Activated T-cell treated with anti-CD3 and anti-CD28 coated beads, Interleukin-2, amount 50 U/mL, for 4 hours (primary cell): ENCODE results near the gene AGBL4. TPM values are rescaled to one million over a fixed set of nuclear protein-coding genes. Genes with fewer than 3 reads are reported as not detected.
"Not testable (repeated sequence)": the region's sequence is repeated elsewhere in the genome, so short reads cannot be mapped to it uniquely, and the experiment has no call there.

ENCODE experiments used
- ATAC-seq, 2 donors: fragments of 200-7000 bp; cut with Tn5 transposase; one replicate each; pipeline ENCODE4 v1.10.0; 2021
- DNase-seq: peaks from one replicate; pipeline ENCODE4 v3.0.0-alpha.2; 2020
- H3K27me3 Mint-ChIP-seq: one replicate; pipeline ENCODE4 v1.8.0; 2021; ENCODE audit warnings: low read depth, mixed read lengths
- H3K36me3 Mint-ChIP-seq: one replicate; pipeline ENCODE4 v1.8.0; 2022; ENCODE audit warnings: mixed read lengths; ENCODE audit not compliant: insufficient read depth
- H3K4me1 Mint-ChIP-seq: one replicate; pipeline ENCODE4 v1.8.0; 2021; ENCODE audit warnings: low read depth, mixed read lengths
- H3K4me3 Mint-ChIP-seq: one replicate; pipeline ENCODE4 v1.8.0; 2021; ENCODE audit warnings: mild to moderate bottlenecking, moderate library complexity, mixed read lengths
- H3K9me3 Mint-ChIP-seq: one replicate; pipeline ENCODE4 v1.8.0; 2021; ENCODE audit warnings: mixed read lengths
- total RNA-seq, 3 donors: library from RNA; stranded (reverse); gene quantifications; one replicate each; pipeline ENCODE4 v1.2.1, GENCODE V29; 2021

AGBL4 gene
- total RNA-seq, 3 donors from 2014 or later: not detected

GRCh38 chr1:49842596-49842995 lies 181.2 kb downstream of the AGBL4 start:
- Mint-ChIP-seq H3K27me3 (no peaks in the 10 kb centered on the region), H3K36me3 (no peaks in the 10 kb centered on the region), H3K4me1 (no peaks in the 10 kb centered on the region), H3K9me3 (peaks cover 33% of the 10 kb centered on the region), H3K4me3 (no peak overlapping the region)
- DNase-seq: no peak
- ATAC-seq: no peak

DNA sequence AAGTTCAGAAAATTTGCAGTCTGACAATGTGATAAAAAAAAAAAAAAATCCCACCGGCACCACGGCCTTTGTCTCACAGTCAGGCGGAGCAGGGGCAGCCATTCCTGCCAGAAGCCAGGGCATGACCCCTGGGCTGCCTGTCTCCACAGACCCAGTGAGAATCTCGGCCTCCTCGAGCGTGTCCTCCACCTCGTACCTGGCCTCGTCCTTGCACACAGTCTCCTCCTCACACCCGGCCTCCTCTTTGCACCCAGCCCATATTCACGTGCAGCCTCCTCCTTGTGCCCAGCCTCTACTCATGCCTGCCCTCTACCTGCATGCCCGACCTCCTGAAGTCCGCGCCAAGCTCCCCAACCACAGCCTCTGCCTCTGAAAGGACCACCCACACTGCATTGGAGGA lies 182.0 kb downstream of the AGBL4 start:
- peaks cover 29% of the 10 kb centered on the region for H3K9me3 Mint-ChIP-seq
- no peaks in the 10 kb centered on the region for H3K4me1 Mint-ChIP-seq
- H3K27me3 Mint-ChIP-seq: no peaks in the 10 kb centered on the region
- H3K4me3 Mint-ChIP-seq: no peak overlapping the region
- ATAC-seq (no peak), DNase-seq (no peak)
- H3K36me3 Mint-ChIP-seq: no peaks in the 10 kb centered on the region

GRCh38 chr1:49824261-49824660 lies 199.5 kb downstream of the AGBL4 start:
- no peaks in the 10 kb centered on the region for H3K4me1 Mint-ChIP-seq

GRCh38 chr1:49817681-49818080 lies 206.1 kb downstream of the AGBL4 start:
- Mint-ChIP-seq H3K4me3 (no peak overlapping the region), H3K36me3 (no peaks in the 10 kb centered on the region), H3K9me3 (peaks cover 2% of the 10 kb centered on the region), H3K4me1 (no peaks in the 10 kb centered on the region), H3K27me3 (no peaks in the 10 kb centered on the region)
- no peak for DNase-seq
- no peak for ATAC-seq

More at GRCh38 chr1:49824261-49824660, 199.5 kb downstream of the AGBL4 start:
- Mint-ChIP-seq H3K36me3 (no peaks in the 10 kb centered on the region), H3K9me3 (peaks cover 17% of the 10 kb centered on the region), H3K27me3 (no peaks in the 10 kb centered on the region), H3K4me3 (no peak overlapping the region)
- ATAC-seq: no peak
- no peak for DNase-seq

GRCh38 chr1:49787013-49787412 lies 236.7 kb downstream of the AGBL4 start:
- DNase-seq, H3K27me3 Mint-ChIP-seq, H3K4me3 Mint-ChIP-seq, H3K9me3 Mint-ChIP-seq, H3K4me1 Mint-ChIP-seq, H3K36me3 Mint-ChIP-seq, ATAC-seq: not testable (repeated sequence)

DNA sequence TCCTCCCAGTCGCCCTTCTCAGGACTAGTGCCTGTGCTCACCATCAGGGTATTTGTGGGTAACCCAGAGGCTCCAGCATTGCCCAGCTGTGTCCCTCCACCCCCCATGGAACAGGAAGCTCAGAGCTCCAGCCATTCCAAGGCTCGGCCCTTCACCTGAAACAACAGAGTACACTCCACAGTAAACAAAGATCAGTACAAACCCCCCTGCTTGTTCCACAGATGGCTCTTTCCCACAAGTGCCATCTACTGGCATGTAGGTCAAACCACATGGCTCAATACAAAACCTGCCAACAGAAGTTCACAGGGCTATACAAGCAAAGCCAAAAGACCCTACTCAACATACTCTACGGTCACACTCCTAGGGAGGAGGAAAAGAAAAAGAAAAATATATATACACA lies 258.7 kb downstream of the AGBL4 start:
- H3K27me3 Mint-ChIP-seq: no peaks in the 10 kb centered on the region
- no peaks in the 10 kb centered on the region for H3K36me3 Mint-ChIP-seq
- no peak for DNase-seq
- H3K4me3 Mint-ChIP-seq: no peak overlapping the region
- ATAC-seq: no peak
- no peaks in the 10 kb centered on the region for H3K4me1 Mint-ChIP-seq
- H3K9me3 Mint-ChIP-seq: peaks cover 15% of the 10 kb centered on the region

GRCh38 chr1:49738118-49738517 lies 285.6 kb downstream of the AGBL4 start:
- not testable (repeated sequence) for ATAC-seq, H3K4me1 Mint-ChIP-seq, DNase-seq

GRCh38 chr1:49728377-49728776 lies 295.4 kb downstream of the AGBL4 start:
- no peak overlapping the region for H3K4me3 Mint-ChIP-seq

More at GRCh38 chr1:49738118-49738517, 285.6 kb downstream of the AGBL4 start:
- H3K4me3 Mint-ChIP-seq, H3K36me3 Mint-ChIP-seq, H3K27me3 Mint-ChIP-seq: not testable (repeated sequence)
- H3K9me3 Mint-ChIP-seq: peaks cover 18% of the 10 kb centered on the region

DNA sequence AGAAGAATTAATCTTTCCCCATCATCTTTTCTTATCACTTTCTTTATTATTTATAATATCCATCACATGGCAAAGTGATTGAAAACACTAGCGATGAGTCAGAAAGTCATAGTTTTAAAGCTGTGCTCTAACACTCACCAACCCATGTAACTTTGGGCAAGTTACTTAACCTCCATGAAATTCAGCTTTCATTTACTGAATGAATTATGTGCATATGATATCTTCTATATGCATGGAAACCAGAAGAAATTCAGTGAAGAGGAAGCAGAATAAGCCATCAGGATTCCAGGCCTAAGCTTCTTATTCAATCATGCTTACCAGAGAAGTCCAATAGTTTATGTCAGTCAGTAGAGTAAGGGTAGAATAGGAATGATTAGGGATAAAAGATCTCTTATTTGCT lies 300.1 kb downstream of the AGBL4 start:
- H3K9me3 Mint-ChIP-seq: peaks cover 4% of the 10 kb centered on the region
- H3K36me3 Mint-ChIP-seq: no peaks in the 10 kb centered on the region
- ATAC-seq (no peak), DNase-seq (no peak)
- no peaks in the 10 kb centered on the region for H3K4me1 Mint-ChIP-seq
- H3K27me3 Mint-ChIP-seq: no peaks in the 10 kb centered on the region
- no peak overlapping the region for H3K4me3 Mint-ChIP-seq

More at GRCh38 chr1:49728377-49728776, 295.4 kb downstream of the AGBL4 start:
- Mint-ChIP-seq H3K9me3 (peaks cover 7% of the 10 kb centered on the region), H3K27me3 (no peaks in the 10 kb centered on the region), H3K36me3 (no peaks in the 10 kb centered on the region), H3K4me1 (no peaks in the 10 kb centered on the region)
- DNase-seq: no peak
- ATAC-seq: no peak

GRCh38 chr1:49694251-49694827 lies 329.4 kb downstream of the AGBL4 start:
- no peaks in the 10 kb centered on the region for H3K27me3 Mint-ChIP-seq
- no peak overlapping the region for H3K4me3 Mint-ChIP-seq
- H3K36me3 Mint-ChIP-seq: no peaks in the 10 kb centered on the region
- H3K9me3 Mint-ChIP-seq: no peaks in the 10 kb centered on the region
- no peaks in the 10 kb centered on the region for H3K4me1 Mint-ChIP-seq
- ATAC-seq: no peak
- no peak for DNase-seq

GRCh38 chr1:49686107-49686506 lies 337.6 kb downstream of the AGBL4 start:
- no peaks in the 10 kb centered on the region for H3K36me3 Mint-ChIP-seq
- no peaks in the 10 kb centered on the region for H3K27me3 Mint-ChIP-seq

DNA sequence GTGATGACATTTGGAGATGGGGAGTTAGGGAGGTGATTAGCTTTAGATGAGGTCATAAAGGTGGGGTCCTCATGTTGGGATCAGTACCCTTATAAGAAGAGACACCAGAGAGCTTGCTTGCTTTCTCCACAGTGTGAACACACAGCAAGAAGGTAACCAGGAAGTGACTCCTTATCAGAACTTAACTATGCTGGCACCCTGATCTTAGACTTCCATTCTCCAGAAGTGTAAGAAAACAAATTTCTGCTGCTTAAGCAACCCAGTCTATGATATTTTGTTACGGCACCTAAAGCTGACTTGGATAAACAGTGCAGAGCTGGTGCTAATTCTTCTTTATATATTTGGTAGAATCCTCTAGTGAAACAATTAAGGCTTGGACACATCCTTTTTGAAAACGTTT lies 346.0 kb downstream of the AGBL4 start:
- ATAC-seq: no peak
- H3K36me3 Mint-ChIP-seq: no peaks in the 10 kb centered on the region

More at GRCh38 chr1:49686107-49686506, 337.6 kb downstream of the AGBL4 start:
- DNase-seq: no peak
- H3K9me3 Mint-ChIP-seq: peaks cover 6% of the 10 kb centered on the region
- no peak for ATAC-seq
- H3K4me1 Mint-ChIP-seq: no peaks in the 10 kb centered on the region
- no peak overlapping the region for H3K4me3 Mint-ChIP-seq

GRCh38 chr1:49651136-49651535 lies 372.6 kb downstream of the AGBL4 start:
- Mint-ChIP-seq H3K4me1 (no peaks in the 10 kb centered on the region), H3K27me3 (no peaks in the 10 kb centered on the region), H3K4me3 (no peak overlapping the region), H3K9me3 (peaks cover 9% of the 10 kb centered on the region), H3K36me3 (no peaks in the 10 kb centered on the region)
- DNase-seq (no peak), ATAC-seq (no peak)

More for the DNA sequence above, 346.0 kb downstream of the AGBL4 start:
- Mint-ChIP-seq H3K27me3 (no peaks in the 10 kb centered on the region), H3K4me1 (no peaks in the 10 kb centered on the region), H3K9me3 (peaks cover 12% of the 10 kb centered on the region), H3K4me3 (no peak overlapping the region)
- no peak for DNase-seq

DNA sequence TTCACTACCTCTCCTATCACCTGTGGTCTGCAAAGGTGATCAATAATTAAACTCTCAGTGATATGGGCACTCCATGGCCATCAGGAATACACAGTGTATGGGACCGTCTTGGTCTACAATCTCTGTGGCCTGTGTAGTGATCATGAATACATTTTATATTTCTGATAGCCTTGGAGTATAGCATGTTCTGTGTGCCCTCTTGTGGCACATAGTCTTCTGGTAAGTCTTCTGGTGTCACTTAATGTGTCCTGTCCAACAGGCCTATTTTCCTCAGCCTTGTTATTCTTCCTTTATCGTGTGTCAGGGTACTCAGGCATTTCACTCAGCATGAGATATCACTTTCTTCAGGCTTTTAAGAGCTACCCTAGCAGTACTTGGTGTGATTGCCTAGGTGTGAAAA lies 393.6 kb downstream of the AGBL4 start:
- Mint-ChIP-seq H3K9me3 (peaks cover 5% of the 10 kb centered on the region), H3K4me1 (no peaks in the 10 kb centered on the region), H3K4me3 (no peak overlapping the region), H3K36me3 (no peaks in the 10 kb centered on the region), H3K27me3 (no peaks in the 10 kb centered on the region)
- ATAC-seq (no peak), DNase-seq (no peak)

DNA sequence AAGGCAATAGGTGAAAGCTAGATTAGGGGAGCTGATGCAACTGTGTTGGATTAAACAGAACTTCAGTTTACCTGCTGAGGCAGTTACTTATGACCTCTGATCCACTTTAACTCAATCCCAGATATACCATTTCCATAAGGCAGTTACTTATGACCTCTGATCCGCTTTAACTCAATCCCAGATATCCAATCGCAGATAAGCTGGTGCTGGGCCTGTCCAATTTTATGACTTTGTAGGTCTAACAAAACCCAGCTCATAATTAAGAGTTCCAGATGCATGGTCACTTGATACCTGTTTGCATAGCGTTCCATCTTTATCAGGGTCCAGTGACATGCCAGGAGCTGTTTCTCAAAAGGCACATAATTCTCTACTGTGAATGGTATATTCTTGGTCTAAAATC lies 396.0 kb downstream of the AGBL4 start:
- DNase-seq (no peak), ATAC-seq (no peak)
- Mint-ChIP-seq H3K4me3 (no peak overlapping the region), H3K9me3 (peaks cover 8% of the 10 kb centered on the region), H3K36me3 (no peaks in the 10 kb centered on the region), H3K27me3 (no peaks in the 10 kb centered on the region), H3K4me1 (no peaks in the 10 kb centered on the region)
